WTC11 (cell line): Measurements from ENCODE around the gene BMP8B. TPM values are rescaled to one million over a fixed set of nuclear protein-coding genes. Genes with fewer than 3 reads are reported as not detected.
"Not testable (repeated sequence)": the region's sequence is repeated elsewhere in the genome, so short reads cannot be mapped to it uniquely, and the experiment has no call there.

Source experiments
- ATAC-seq: fragments of 200-7000 bp; cut with Tn5 transposase; 2 replicates; pipeline ENCODE4 v1.10.0; 2021; ENCODE audit warnings: mild to moderate bottlenecking, moderate library complexity
- CTCF ChIA-PET: fragments of 300-600 bp; sonication (Branson Sonifier 250); formaldehyde crosslinking; loops from one replicate; lab custom pipeline; 2021; ENCODE audit warnings: antibody characterized with exemption; lab: Charles Lee
- POLR2A ChIA-PET: fragments of 350-600 bp; sonication (Branson Sonifier 250); formaldehyde crosslinking; loops from one replicate; lab custom pipeline; 2021; ENCODE audit warnings: antibody characterized with exemption; lab: Charles Lee
- DNase-seq: peaks from one replicate; pipeline ENCODE4 v3.0.0; 2021; ENCODE audit warnings: low spot score
- H3K27ac Mint-ChIP-seq: 2 replicates; pipeline ENCODE4 v1.8.0; 2021; ENCODE audit warnings: mixed read lengths
- H3K27me3 Mint-ChIP-seq: 2 replicates; pipeline ENCODE4 v1.8.0; 2021; ENCODE audit warnings: low read depth, mild to moderate bottlenecking, moderate library complexity, mixed read lengths
- H3K36me3 Mint-ChIP-seq: 2 replicates; pipeline ENCODE4 v1.8.0; 2021; ENCODE audit warnings: mixed read lengths
- H3K4me1 Mint-ChIP-seq: 2 replicates; pipeline ENCODE4 v1.8.0; 2022; ENCODE audit warnings: mixed read lengths
- H3K4me3 Mint-ChIP-seq: 2 replicates; pipeline ENCODE4 v1.8.0; 2021; ENCODE audit warnings: mild to moderate bottlenecking, moderate library complexity, mixed read lengths
- H3K9me3 Mint-ChIP-seq: 2 replicates; pipeline ENCODE4 v1.8.0; 2021; ENCODE audit warnings: mixed read lengths
- CBFB ChIP-seq: sonication (generic); formaldehyde crosslinking; IDR thresholded peaks from 2 replicates; pipeline ENCODE4 v1.8.1; 2022; ENCODE audit warnings: mild to moderate bottlenecking, low read depth, missing genetic modification reagents
- JUN ChIP-seq: sonication (generic); formaldehyde crosslinking; IDR thresholded peaks from 2 replicates; pipeline ENCODE4 v1.8.0; 2023; ENCODE audit warnings: mild to moderate bottlenecking, missing genetic modification reagents
- NFYB ChIP-seq: sonication (generic); formaldehyde crosslinking; conservative IDR thresholded peaks from 2 replicates; pipeline ENCODE4 v1.8.0; 2022; ENCODE audit warnings: low read depth, missing genetic modification reagents
- STAT6 ChIP-seq: sonication (generic); formaldehyde crosslinking; conservative IDR thresholded peaks from 2 replicates; pipeline ENCODE4 v1.8.1; 2023; ENCODE audit warnings: mild to moderate bottlenecking, low read depth, missing genetic modification reagents, moderate library complexity
- TEAD1 ChIP-seq: sonication (generic); formaldehyde crosslinking; IDR thresholded peaks from 2 replicates; pipeline ENCODE4 v1.8.0; 2022; ENCODE audit warnings: mild to moderate bottlenecking, missing genetic modification reagents
- TP53 ChIP-seq: sonication (generic); formaldehyde crosslinking; IDR thresholded peaks from 2 replicates; pipeline ENCODE4 v1.8.1; 2023; ENCODE audit warnings: mild to moderate bottlenecking, missing genetic modification reagents
- ZNF219 ChIP-seq: sonication (generic); formaldehyde crosslinking; IDR thresholded peaks from 2 replicates; pipeline ENCODE4 v1.8.0; 2023; ENCODE audit warnings: missing genetic modification reagents, mild to moderate bottlenecking, borderline replicate concordance
- ZNF281 ChIP-seq: sonication (generic); formaldehyde crosslinking; IDR thresholded peaks from 2 replicates; pipeline ENCODE4 v1.8.0; 2023; ENCODE audit warnings: mild to moderate bottlenecking, missing genetic modification reagents
- ZNF423 ChIP-seq: fragments of 250-450 bp; sonication (Bioruptor Pico); IDR thresholded peaks from 2 replicates; pipeline ENCODE4 v2.1.2; 2022; ENCODE audit warnings: mild to moderate bottlenecking, moderate library complexity
- total RNA-seq: library from RNA; stranded (reverse); gene quantifications from 3 replicates; pipeline ENCODE4 v1.2.3, GENCODE V29; 2021
- TF ChIP-seq, protein P1 (sequence below): sonication (generic); formaldehyde crosslinking; IDR thresholded peaks from 2 replicates; pipeline ENCODE4 v1.8.1; 2022; ENCODE audit warnings: low read depth, mild to moderate bottlenecking, moderate library complexity, missing genetic modification reagents, borderline replicate concordance
- TF ChIP-seq, protein P2 (sequence below): fragments of 250-450 bp; sonication (Bioruptor Pico); IDR thresholded peaks from 2 replicates; pipeline ENCODE4 v1.9.0; 2021; ENCODE audit warnings: mild to moderate bottlenecking

The BMP8B gene
- total RNA-seq, 1 experiment from 2014 or later: 0.74 TPM

DNA sequence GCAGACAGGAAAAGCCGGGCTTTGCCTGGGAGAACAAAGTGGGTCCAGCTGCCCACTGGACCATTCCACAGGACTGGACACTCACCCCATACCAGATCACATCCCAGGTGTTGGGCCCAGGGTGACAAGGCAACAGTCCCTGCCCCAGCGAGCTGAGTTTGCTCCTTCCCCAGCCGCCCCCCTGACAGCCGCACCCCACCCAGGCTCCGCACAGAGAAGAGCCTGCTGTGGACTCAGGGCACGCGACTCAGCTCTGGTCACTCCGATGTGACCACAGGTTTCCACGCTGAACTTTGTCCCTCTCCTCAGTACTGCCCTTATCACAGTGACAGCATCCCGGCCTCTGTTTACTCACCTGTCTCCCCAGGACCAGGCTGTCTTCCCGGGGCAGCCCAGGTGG, 1.2 kb downstream of the BMP8B start:
- peaks cover 76% of the 10 kb centered on the region for H3K27me3 Mint-ChIP-seq
- no peak for DNase-seq
- peak overlapping the region; percentile 46 for H3K4me3 Mint-ChIP-seq
- TF ChIP-seq, protein P1, sequence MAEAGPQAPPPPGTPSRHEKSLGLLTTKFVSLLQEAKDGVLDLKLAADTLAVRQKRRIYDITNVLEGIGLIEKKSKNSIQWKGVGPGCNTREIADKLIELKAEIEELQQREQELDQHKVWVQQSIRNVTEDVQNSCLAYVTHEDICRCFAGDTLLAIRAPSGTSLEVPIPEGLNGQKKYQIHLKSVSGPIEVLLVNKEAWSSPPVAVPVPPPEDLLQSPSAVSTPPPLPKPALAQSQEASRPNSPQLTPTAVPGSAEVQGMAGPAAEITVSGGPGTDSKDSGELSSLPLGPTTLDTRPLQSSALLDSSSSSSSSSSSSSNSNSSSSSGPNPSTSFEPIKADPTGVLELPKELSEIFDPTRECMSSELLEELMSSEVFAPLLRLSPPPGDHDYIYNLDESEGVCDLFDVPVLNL (CRISPR knock-in tag): no peak
- no peak for TF ChIP-seq STAT6
- TF ChIP-seq TEAD1: no peak
- no peak for TF ChIP-seq CBFB (CRISPR knock-in tag)
- TF ChIP-seq, all 79 proteins: peak for 0
- Mint-ChIP-seq H3K27ac (no peak overlapping the region), H3K9me3 (no peaks in the 10 kb centered on the region), H3K4me1 (peaks cover 5% of the 10 kb centered on the region), H3K36me3 (no peaks in the 10 kb centered on the region)
- ATAC-seq: no peak
- CTCF ChIA-PET: no interaction called here
- POLR2A ChIA-PET: no interaction called here

DNA sequence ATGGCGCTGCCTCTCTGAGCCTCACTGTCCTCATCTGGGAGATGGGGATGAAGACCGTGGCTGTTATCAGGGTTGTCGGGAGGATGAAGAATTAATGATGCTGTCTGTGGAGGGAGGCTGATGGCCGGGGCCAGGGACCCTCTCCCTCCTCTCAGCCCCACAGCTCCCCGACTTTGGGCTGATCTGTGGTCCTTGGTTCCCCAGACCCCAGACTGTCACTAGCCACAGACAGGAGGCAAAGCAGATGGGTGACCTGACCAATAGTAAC, 1.6 kb downstream of the BMP8B start:
- CTCF ChIA-PET, POLR2A ChIA-PET: not testable (repeated sequence)

DNA sequence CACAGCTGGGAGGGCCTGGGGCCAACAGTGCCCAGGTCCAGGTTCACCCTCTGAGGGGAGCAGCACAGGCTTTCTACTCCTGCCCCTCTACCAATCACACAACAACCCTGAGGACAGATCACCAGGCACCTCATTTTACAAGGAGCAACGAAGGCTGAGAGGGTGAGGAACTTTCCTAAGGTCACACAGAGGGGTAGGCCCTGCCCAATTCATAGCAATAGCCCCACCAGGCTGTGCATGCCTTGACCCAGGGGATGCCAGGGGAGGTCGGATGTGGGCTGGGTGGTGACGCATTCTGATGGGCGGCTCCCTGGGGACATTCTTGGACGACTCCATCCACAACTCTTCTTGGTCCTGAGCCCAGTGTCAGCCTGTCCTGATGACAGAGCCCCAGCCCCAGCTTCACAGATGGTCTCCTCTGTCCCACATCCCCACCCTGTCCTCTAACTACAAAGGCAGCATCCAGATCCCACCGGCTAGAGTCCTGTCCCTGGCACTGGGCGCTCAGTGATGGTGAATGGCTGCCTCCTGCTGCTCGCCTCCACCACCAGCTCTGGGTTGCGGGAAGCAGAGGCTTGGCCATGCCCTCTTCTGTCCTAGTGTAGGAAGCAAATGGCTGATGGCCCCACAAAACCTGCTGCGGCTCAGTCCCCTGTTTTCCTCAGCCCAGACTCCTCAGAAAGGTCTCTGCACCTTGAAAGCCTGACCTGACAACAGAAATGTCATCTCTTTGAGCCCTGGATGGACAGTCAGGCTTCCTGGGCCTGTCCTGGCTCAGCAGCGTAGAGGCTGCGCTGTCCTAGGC, 2.2 kb downstream of the BMP8B start:
- DNase-seq, POLR2A ChIA-PET, ATAC-seq, H3K27ac Mint-ChIP-seq, H3K4me1 Mint-ChIP-seq, CTCF ChIA-PET, H3K9me3 Mint-ChIP-seq, H3K36me3 Mint-ChIP-seq: not testable (repeated sequence)
- peak overlapping the region; percentile 46 for H3K4me3 Mint-ChIP-seq
- peaks cover 72% of the 10 kb centered on the region for H3K27me3 Mint-ChIP-seq

More for the DNA sequence above, 1.6 kb downstream of the BMP8B start:
- H3K36me3 Mint-ChIP-seq, H3K4me1 Mint-ChIP-seq, H3K9me3 Mint-ChIP-seq, ATAC-seq, DNase-seq, H3K27ac Mint-ChIP-seq: not testable (repeated sequence)
- H3K27me3 Mint-ChIP-seq: peaks cover 72% of the 10 kb centered on the region
- H3K4me3 Mint-ChIP-seq: peak overlapping the region; percentile 46

GRCh38 chr1:39782685-39783084, 6.0 kb downstream of the BMP8B start:
- CTCF ChIA-PET: interaction anchor here (1.1 kb wide), 1 partner anchor 16 kb away, joined by 4 read pairs; no protein-coding TSS in a partner anchor
- ATAC-seq, H3K4me1 Mint-ChIP-seq, H3K27ac Mint-ChIP-seq, H3K9me3 Mint-ChIP-seq, H3K4me3 Mint-ChIP-seq, H3K36me3 Mint-ChIP-seq, DNase-seq, POLR2A ChIA-PET: not testable (repeated sequence)
- H3K27me3 Mint-ChIP-seq: peaks cover 67% of the 10 kb centered on the region

DNA sequence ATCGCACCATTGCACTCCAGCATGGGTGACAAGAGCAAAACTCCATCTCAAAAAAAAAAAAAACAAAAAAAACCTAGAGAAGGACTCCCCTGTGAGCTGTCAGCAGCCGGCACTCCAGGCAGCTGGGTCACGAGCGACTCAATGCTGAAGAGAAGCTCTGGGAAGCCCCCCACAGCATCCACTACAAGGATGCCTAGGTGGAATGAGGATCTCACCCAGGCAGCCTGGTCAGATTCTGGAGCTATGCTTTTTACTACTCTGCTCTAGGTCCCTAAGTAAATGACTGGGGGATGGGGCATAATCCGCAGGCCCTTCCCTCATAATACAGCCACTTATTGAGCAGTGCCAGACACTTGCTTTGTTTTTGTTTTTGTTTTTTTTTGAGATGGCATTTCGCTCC, 6.6 kb downstream of the BMP8B start:
- H3K4me3 Mint-ChIP-seq: no peak overlapping the region
- no peak overlapping the region for H3K27ac Mint-ChIP-seq
- H3K4me1 Mint-ChIP-seq: 0 out of 2 replicates have a peak, but pooled peaks cover 3% of the 10 kb centered on the region
- peaks cover 62% of the 10 kb centered on the region for H3K27me3 Mint-ChIP-seq
- DNase-seq (no peak), ATAC-seq (no peak)
- CTCF ChIA-PET: interaction anchor here (1.1 kb wide), 1 partner anchor 17 kb away, joined by 4 read pairs; no protein-coding TSS in a partner anchor
- H3K36me3 Mint-ChIP-seq: no peaks in the 10 kb centered on the region
- no peaks in the 10 kb centered on the region for H3K9me3 Mint-ChIP-seq
- TF ChIP-seq JUN (CRISPR knock-in tag): no peak
- TF ChIP-seq ZNF219 (CRISPR knock-in tag): no peak
- TF ChIP-seq, all 79 proteins: peak for 0
- POLR2A ChIA-PET: no interaction called here

GRCh38 chr1:39781349-39781715, 7.3 kb downstream of the BMP8B start:
- H3K27me3 Mint-ChIP-seq: peaks cover 58% of the 10 kb centered on the region
- 0 out of 2 replicates have a peak, but pooled peaks cover 3% of the 10 kb centered on the region for H3K4me1 Mint-ChIP-seq
- H3K9me3 Mint-ChIP-seq: no peaks in the 10 kb centered on the region
- ATAC-seq (no peak), DNase-seq (no peak)
- ChIA-PET POLR2A (no interaction called here), CTCF (interaction anchor here (1.1 kb wide), 1 partner anchor 18 kb away, joined by 4 read pairs; no protein-coding TSS in a partner anchor)
- H3K4me3 Mint-ChIP-seq: no peak overlapping the region
- no peak overlapping the region for H3K27ac Mint-ChIP-seq
- H3K36me3 Mint-ChIP-seq: no peaks in the 10 kb centered on the region
- TF ChIP-seq TEAD1 (no peak), TP53 (CRISPR knock-in tag) (no peak), NFYB (CRISPR knock-in tag) (no peak), ZNF423 (CRISPR knock-in tag) (no peak), ZNF281 (CRISPR knock-in tag) (no peak)
- TF ChIP-seq, protein P2, sequence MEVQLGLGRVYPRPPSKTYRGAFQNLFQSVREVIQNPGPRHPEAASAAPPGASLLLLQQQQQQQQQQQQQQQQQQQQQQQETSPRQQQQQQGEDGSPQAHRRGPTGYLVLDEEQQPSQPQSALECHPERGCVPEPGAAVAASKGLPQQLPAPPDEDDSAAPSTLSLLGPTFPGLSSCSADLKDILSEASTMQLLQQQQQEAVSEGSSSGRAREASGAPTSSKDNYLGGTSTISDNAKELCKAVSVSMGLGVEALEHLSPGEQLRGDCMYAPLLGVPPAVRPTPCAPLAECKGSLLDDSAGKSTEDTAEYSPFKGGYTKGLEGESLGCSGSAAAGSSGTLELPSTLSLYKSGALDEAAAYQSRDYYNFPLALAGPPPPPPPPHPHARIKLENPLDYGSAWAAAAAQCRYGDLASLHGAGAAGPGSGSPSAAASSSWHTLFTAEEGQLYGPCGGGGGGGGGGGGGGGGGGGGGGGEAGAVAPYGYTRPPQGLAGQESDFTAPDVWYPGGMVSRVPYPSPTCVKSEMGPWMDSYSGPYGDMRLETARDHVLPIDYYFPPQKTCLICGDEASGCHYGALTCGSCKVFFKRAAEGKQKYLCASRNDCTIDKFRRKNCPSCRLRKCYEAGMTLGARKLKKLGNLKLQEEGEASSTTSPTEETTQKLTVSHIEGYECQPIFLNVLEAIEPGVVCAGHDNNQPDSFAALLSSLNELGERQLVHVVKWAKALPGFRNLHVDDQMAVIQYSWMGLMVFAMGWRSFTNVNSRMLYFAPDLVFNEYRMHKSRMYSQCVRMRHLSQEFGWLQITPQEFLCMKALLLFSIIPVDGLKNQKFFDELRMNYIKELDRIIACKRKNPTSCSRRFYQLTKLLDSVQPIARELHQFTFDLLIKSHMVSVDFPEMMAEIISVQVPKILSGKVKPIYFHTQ: no peak
